ENCODE data around the gene GPC2.
"Not testable (repeated sequence)": the region's sequence is repeated elsewhere in the genome, so short reads cannot be mapped to it uniquely, and the experiment has no call there.

Gene GPC2

DNA sequence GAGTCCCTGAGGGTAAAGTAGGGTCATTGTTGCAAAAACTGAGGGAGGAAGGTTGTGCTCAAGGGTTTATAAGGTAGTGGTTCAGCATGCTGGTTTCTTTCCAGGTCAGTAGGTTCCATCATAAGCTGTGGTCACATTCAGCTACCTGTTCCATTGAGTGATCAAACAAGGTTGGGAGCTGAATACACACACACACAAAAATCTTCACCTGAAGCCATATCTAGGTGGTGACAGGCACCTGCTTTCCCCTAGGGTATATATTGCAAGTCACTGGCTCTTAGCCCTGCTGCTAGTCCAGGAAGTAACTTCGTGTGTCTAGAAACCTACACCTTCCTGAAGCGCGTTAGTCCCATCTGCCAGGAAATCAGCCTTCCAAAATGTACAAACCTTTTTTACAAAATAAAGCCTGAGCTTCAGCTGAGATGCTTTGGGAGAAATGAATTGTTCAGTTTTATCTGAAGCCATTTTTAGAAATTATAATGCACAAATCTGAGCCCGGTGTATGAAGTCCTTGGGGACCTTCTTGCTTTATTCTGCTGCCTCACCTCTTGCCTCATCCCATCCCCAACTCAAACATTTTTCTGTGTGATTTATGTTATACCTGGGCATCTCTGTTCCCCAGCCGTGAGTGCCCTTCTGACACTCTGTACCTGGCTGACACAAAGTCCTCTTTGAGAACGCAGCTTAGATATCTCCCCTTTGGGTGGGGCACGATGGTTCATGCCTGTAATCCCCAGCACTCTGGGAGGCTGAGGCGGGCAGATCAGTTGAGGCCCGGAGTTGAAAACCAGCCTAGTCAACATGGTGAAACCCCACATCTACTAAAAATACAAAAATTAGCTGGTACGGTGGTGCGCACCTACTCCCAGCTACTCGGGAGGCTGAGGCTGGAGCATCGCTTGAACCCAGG is 39.1 kb downstream of the GPC2 start:
- no peak for DNase-seq (ENCODE audit: low read depth)
- TF ChIP-seq, protein P1, sequence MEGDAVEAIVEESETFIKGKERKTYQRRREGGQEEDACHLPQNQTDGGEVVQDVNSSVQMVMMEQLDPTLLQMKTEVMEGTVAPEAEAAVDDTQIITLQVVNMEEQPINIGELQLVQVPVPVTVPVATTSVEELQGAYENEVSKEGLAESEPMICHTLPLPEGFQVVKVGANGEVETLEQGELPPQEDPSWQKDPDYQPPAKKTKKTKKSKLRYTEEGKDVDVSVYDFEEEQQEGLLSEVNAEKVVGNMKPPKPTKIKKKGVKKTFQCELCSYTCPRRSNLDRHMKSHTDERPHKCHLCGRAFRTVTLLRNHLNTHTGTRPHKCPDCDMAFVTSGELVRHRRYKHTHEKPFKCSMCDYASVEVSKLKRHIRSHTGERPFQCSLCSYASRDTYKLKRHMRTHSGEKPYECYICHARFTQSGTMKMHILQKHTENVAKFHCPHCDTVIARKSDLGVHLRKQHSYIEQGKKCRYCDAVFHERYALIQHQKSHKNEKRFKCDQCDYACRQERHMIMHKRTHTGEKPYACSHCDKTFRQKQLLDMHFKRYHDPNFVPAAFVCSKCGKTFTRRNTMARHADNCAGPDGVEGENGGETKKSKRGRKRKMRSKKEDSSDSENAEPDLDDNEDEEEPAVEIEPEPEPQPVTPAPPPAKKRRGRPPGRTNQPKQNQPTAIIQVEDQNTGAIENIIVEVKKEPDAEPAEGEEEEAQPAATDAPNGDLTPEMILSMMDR (IDR thresholded peaks at IDR 0.05; ENCODE audit: low read depth, low read length): no peak
- no peak for TF ChIP-seq POLR2A (IDR thresholded peaks at IDR 0.05; ENCODE audit: extremely low read depth, insufficient read length)
- TF ChIP-seq, protein P2, sequence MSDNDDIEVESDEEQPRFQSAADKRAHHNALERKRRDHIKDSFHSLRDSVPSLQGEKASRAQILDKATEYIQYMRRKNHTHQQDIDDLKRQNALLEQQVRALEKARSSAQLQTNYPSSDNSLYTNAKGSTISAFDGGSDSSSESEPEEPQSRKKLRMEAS (IDR thresholded peaks at IDR 0.05; ENCODE audit: low read depth, low read length): no peak
- TF ChIP-seq MYC (IDR thresholded peaks at IDR 0.05; ENCODE audit: low read depth, low read length): no peak
- H3K4me3 ChIP-seq (ENCODE audit: low read depth, low read length): no peak overlapping the region

DNA sequence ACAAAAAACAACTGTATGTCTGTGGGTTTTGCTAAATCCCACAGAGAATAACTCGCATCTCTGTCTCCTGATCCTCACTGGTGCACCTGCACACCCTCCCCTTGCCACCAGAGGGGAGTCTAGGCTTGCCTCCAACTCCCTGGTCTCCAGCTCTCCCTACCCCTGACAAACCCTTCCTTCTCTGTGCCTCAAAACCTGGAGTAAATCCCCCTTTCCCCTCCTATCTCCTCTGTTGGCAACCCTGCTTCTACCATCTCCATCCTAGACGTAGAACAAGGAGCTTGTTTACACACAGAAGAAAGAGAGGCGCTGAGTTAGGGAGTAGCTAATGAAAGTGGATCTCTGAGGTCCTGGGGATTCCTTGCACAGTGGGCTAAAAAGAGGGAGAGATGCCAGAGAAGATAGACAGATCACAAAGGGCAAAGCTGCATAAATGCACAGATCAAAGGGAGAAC is 44.5 kb downstream of the GPC2 start:
- no peak overlapping the region for H3K4me3 ChIP-seq (ENCODE audit: low read depth, low read length)
- peak; percentile 83 for DNase-seq (ENCODE audit: low read depth)
- TF ChIP-seq, protein P1 (IDR thresholded peaks at IDR 0.05; ENCODE audit: low read depth, low read length): peak; percentile 99
- TF ChIP-seq, protein P2 (IDR thresholded peaks at IDR 0.05; ENCODE audit: low read depth, low read length): peak; percentile 27; the same call in 1 of the 2 replicates
- no peak for TF ChIP-seq MYC (IDR thresholded peaks at IDR 0.05; ENCODE audit: low read depth, low read length)

DNA sequence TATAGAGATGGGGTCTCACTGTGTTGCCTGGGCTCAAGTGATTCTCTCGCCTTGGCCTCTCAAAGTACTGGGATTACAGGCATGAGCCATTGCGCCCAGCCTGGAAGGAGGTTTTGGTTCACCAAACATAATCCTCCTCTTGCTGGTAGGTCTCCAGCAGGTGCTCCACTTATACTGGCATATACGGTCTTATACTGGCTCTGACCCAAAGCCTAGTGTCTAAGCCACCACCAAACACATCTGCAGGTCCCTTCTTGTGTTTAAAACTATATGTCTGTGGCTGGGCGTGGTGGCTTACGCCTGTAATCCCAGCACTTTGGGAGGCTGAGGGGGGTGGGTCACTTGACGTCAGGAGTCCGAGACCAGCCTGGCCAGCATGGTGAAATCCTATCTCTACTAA is 45.1 kb downstream of the GPC2 start:
- DNase-seq (ENCODE audit: low read depth): no peak
- TF ChIP-seq, protein P1 (IDR thresholded peaks at IDR 0.05; ENCODE audit: low read depth, low read length): no peak
- no peak for TF ChIP-seq POLR2A (IDR thresholded peaks at IDR 0.05; ENCODE audit: extremely low read depth, insufficient read length)
- TF ChIP-seq, protein P2 (IDR thresholded peaks at IDR 0.05; ENCODE audit: low read depth, low read length): no peak
- TF ChIP-seq MYC (IDR thresholded peaks at IDR 0.05; ENCODE audit: low read depth, low read length): no peak
- no peak overlapping the region for H3K4me3 ChIP-seq (ENCODE audit: low read depth, low read length)

DNA sequence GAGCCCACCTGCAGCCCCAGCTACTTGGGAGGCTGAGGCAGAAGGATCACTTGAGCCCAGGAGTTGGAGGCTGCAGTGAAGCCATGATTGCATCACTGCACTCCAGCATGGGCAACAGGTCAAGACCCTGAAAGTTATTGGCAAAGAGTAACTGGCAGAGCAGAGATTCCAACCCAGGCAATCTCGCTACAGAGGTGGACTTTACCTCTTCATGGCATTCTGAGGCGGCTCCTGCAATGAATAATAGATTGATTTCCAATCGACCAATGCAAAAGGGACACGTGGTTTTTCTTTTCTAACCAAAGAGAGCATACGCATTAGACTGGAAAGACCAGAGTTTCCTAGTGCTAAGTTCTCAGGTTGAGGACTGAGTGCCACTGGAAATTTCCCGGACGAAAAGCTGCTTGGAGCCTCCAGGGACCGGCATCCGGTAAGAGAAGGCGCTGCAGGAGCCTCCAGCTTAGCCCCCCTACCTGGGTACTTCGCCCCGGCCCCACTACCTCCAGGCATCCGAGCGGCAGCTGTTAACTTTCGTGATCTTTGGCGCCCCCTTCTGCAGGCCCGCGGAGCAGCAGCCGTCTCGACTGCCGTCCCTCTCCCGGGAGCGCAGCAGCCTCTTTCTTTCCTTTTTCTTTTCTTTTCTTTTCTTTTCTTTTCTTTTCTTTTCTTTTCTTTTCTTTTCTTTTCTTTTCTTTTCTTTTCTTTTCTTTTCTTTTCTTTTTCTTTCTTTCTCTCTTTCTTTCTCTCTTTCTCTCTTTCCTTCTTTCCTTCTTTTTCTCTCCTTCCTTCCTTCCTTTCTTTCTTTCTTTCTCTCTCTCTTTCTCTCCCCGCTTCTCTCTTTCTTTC is 46.4 kb downstream of the GPC2 start:
- DNase-seq (ENCODE audit: low read depth): peak; percentile 79
- peak overlapping the region; percentile 25 for H3K4me3 ChIP-seq (ENCODE audit: low read depth, low read length)

DNA sequence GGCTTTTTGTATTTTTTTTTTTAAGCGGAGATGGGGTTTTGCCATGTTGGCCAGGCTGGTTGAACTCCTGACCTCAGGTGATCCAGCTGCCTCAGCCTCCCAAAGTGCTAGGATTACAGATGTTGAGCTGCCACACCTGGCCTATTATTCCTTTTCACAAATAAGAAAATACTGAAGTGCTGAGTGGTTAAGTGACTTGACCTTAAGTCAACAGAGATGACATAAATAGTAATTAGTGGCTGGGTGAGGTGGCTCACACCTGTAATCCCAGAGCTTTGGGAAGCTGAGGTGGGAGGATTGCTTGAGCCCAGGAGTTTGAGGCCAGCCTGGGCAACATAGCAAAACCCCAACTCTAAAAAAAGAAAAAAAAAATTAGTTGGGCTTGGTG is 47.0 kb downstream of the GPC2 start:
- not testable (repeated sequence) for H3K4me3 ChIP-seq (ENCODE audit: low read depth, low read length); DNase-seq (ENCODE audit: low read depth)

More for the DNA sequence above, 46.4 kb downstream of the GPC2 start:
- TF ChIP-seq, protein P1 (IDR thresholded peaks at IDR 0.05; ENCODE audit: low read depth, low read length): peak; percentile 79
- TF ChIP-seq POLR2A (IDR thresholded peaks at IDR 0.05; ENCODE audit: extremely low read depth, insufficient read length) (no peak), MYC (IDR thresholded peaks at IDR 0.05; ENCODE audit: low read depth, low read length) (0 out of 2 replicates have a peak, but pooled peaks have one; percentile 18)
- TF ChIP-seq, protein P2 (IDR thresholded peaks at IDR 0.05; ENCODE audit: low read depth, low read length): peak; percentile 86

DNA sequence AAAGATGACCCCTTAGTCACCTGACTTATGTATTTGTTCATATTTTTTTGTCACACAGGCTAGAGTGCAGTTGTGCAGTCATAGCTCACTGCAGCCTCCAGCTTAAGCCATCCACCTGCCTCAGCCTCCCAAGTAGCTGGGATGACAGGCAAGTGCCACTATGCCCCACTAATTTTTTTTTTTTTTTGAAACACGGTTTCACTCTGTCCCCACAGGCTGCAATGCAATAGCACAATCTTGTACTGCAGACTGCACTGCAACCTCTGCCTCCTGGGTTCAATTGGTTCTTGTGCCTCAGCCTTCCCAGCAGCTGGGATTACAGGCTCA is 48.6 kb downstream of the GPC2 start:
- TF ChIP-seq, protein P2 (IDR thresholded peaks at IDR 0.05; ENCODE audit: low read depth, low read length): no peak
- TF ChIP-seq MYC (IDR thresholded peaks at IDR 0.05; ENCODE audit: low read depth, low read length) (no peak), POLR2A (IDR thresholded peaks at IDR 0.05; ENCODE audit: extremely low read depth, insufficient read length) (no peak)
- TF ChIP-seq, protein P1 (IDR thresholded peaks at IDR 0.05; ENCODE audit: low read depth, low read length): no peak
- DNase-seq (ENCODE audit: low read depth): no peak
- H3K4me3 ChIP-seq (ENCODE audit: low read depth, low read length): no peak overlapping the region
